Measurements from ENCODE around the gene IL20RB. TPM values are rescaled to one million over a fixed set of nuclear protein-coding genes. Genes with fewer than 3 reads are reported as not detected.

Gene IL20RB
- total RNA-seq, 4 donors from 2014 or later: 0.27 to 1.8 (median 1.7) TPM; not detected in 1

DNA sequence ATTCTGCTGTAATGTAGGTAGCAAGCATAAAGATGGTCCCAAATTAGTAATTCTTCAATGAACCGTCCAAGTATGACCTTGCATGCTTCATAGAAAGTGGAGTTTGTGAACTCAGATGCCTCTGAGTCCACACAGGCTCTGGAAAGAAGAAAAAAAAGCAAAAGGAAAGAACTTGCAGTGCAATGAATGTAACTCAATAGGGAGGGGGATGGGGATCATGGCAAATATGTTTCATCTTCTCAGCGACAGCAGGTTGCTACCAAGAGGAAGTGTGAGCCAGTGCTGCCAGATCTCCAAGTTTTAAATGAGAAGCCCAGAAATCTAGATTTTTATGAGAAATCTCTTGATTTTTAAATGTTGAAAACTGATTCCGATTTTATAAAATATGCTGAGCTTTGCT, 50.3 kb downstream of the IL20RB start:
- no peaks in the 10 kb centered on the region for H3K36me3 ChIP-seq
- in situ Hi-C loops (cut with MboI; ENCODE audit: low pct_ligation_motif_present in 1 of 4, low pct_unique_long_range_greater_than_20kb in 1 of 4, low sequenced_read_pairs in 3 of 4): loop anchor here (25.0 kb wide), 3 partner anchors 471 to 921 kb away; no protein-coding TSS in a partner anchor
- no peak overlapping the region for H3K27ac ChIP-seq
- no peaks in the 10 kb centered on the region for H3K27me3 ChIP-seq
- 76% methylated on average over 3 of the region's 3 CpGs for WGBS, 2 donors (ENCODE audit: low coverage in 1 of 2)
- H3K9me3 ChIP-seq: no peaks in the 10 kb centered on the region
- no peaks in the 10 kb centered on the region for H3K4me1 ChIP-seq
- TF ChIP-seq POLR2AphosphoS5 (IDR thresholded peaks at IDR 0.05) (no peak), EP300 (IDR thresholded peaks at IDR 0.05; ENCODE audit: low read depth) (no peak), POLR2A (IDR thresholded peaks at IDR 0.05) (no peak)
- TF ChIP-seq, protein P1, sequence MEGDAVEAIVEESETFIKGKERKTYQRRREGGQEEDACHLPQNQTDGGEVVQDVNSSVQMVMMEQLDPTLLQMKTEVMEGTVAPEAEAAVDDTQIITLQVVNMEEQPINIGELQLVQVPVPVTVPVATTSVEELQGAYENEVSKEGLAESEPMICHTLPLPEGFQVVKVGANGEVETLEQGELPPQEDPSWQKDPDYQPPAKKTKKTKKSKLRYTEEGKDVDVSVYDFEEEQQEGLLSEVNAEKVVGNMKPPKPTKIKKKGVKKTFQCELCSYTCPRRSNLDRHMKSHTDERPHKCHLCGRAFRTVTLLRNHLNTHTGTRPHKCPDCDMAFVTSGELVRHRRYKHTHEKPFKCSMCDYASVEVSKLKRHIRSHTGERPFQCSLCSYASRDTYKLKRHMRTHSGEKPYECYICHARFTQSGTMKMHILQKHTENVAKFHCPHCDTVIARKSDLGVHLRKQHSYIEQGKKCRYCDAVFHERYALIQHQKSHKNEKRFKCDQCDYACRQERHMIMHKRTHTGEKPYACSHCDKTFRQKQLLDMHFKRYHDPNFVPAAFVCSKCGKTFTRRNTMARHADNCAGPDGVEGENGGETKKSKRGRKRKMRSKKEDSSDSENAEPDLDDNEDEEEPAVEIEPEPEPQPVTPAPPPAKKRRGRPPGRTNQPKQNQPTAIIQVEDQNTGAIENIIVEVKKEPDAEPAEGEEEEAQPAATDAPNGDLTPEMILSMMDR (IDR thresholded peaks at IDR 0.05): no peak
- H3K4me3 ChIP-seq: no peak overlapping the region
- no peak for DNase-seq
- intact Hi-C loops (cut with DNase I; ENCODE audit: low total_unique reads): no loop called here

DNA sequence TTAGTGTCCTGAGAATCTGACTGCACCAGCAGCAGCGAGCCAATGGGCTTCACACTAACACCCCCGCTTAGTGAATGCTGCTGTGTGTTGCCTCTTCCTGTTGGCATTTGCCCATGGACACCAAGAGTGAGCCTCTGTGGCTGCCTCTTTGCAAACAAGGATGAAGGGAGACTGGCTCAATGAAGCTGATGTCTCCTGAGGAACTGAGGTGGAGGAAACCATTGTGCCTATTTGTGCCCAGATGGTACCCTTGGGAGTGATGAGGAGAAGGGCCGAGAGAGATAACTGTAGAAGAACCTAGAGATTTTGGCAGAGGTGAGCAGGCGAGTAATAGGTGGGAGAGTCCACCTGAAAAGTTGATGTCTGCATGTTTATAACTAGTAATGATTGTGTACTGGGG, 51.2 kb downstream of the IL20RB start:
- Histone ChIP-seq H3K27me3 (no peaks in the 10 kb centered on the region), H3K36me3 (no peaks in the 10 kb centered on the region), H3K27ac (no peak overlapping the region), H3K4me1 (peaks cover 0 to 6% (median 2%) of the 10 kb centered on the region in 4 donors), H3K4me3 (no peak overlapping the region), H3K9me3 (no peaks in the 10 kb centered on the region)
- no peak for DNase-seq
- 90 to 93% methylated on average over 2 to 4 of the region's 4 CpGs for WGBS, 2 donors (ENCODE audit: low coverage in 1 of 2)
- no peak for TF ChIP-seq POLR2AphosphoS5 (IDR thresholded peaks at IDR 0.05)
- no peak for TF ChIP-seq POLR2A (IDR thresholded peaks at IDR 0.05)
- TF ChIP-seq, protein P1 (IDR thresholded peaks at IDR 0.05): no peak
- no peak for TF ChIP-seq EP300 (IDR thresholded peaks at IDR 0.05; ENCODE audit: low read depth)
- in situ Hi-C loops (cut with MboI; ENCODE audit: low pct_ligation_motif_present in 1 of 4, low pct_unique_long_range_greater_than_20kb in 1 of 4, low sequenced_read_pairs in 3 of 4) (loop anchor here (25.0 kb wide), 3 partner anchors 472 to 922 kb away; no protein-coding TSS in a partner anchor), intact Hi-C loops (cut with DNase I; ENCODE audit: low total_unique reads) (no loop called here)

DNA sequence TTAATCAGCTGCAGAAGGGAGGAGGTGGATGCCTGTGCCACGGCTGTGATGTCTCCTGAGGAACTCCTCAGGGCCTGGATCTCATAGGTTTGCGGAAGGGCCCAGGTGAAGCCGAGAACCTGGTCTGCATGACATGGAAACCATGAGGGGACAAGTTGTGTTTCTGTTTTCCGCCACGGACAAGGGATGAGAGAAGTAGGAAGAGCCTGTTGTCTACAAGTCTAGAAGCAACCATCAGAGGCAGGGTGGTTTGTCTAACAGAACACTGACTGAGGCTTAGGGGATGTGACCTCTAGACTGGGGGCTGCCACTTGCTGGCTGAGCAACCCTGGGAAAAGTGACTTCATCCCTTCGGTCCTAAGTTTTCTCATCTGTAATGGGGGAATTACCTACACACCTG, 52.4 kb downstream of the IL20RB start:
- in situ Hi-C loops (cut with MboI; ENCODE audit: low pct_ligation_motif_present in 1 of 4, low pct_unique_long_range_greater_than_20kb in 1 of 4, low sequenced_read_pairs in 3 of 4) (loop anchor here (5.0 to 25.0 kb wide), 8 partner anchors 243 to 935 kb away; partner anchors contain the start of gene STAG1 (in 2 of the 4)), intact Hi-C loops (cut with DNase I; ENCODE audit: low total_unique reads) (loop anchor here (5.0 kb wide), 2 partner anchors 258 to 618 kb away; partner anchors contain the start of gene STAG1)
- no peaks in the 10 kb centered on the region for H3K9me3 ChIP-seq
- WGBS, 2 donors (ENCODE audit: low coverage in 1 of 2): 92 to 100% methylated on average over 5 to 6 of the region's 6 CpGs
- H3K27ac ChIP-seq: no peak overlapping the region
- H3K4me3 ChIP-seq: no peak overlapping the region
- no peak for DNase-seq
- peaks cover 4 to 13% (median 8%) of the 10 kb centered on the region in 4 donors for H3K4me1 ChIP-seq
- H3K27me3 ChIP-seq: no peaks in the 10 kb centered on the region
- no peaks in the 10 kb centered on the region for H3K36me3 ChIP-seq
- TF ChIP-seq, protein P1 (IDR thresholded peaks at IDR 0.05): no peak
- no peak for TF ChIP-seq POLR2AphosphoS5 (IDR thresholded peaks at IDR 0.05)
- no peak for TF ChIP-seq EP300 (IDR thresholded peaks at IDR 0.05; ENCODE audit: low read depth)

DNA sequence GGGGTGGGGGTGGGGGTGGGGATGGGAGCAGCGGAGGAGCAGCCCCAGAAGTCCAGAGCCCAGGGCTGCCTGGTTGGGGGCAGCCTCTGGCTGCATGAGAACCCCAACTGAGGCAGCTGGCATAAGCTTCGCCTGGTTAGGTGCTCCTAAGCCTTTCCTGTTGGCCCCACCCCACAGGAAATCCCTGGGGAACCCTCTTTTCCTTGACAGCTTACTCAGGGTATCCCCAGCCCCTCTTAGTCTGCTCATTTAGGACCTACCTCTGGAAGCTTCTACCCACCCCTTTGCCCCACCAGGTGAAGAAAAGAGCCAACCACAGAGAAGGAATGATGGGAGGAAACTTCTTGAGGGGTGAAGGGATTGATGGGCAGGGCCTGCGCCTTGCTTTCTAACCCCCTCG, 53.4 kb downstream of the IL20RB start:
- Histone ChIP-seq H3K4me3 (no peak overlapping the region), H3K9me3 (no peaks in the 10 kb centered on the region), H3K36me3 (no peaks in the 10 kb centered on the region), H3K4me1 (peaks cover 4 to 13% (median 8%) of the 10 kb centered on the region in 4 donors), H3K27me3 (no peaks in the 10 kb centered on the region), H3K27ac (no peak overlapping the region)
- in situ Hi-C loops (cut with MboI; ENCODE audit: low pct_ligation_motif_present in 1 of 4, low pct_unique_long_range_greater_than_20kb in 1 of 4, low sequenced_read_pairs in 3 of 4): loop anchor here (5.0 to 25.0 kb wide), 8 partner anchors 244 to 936 kb away; partner anchors contain the start of gene STAG1 (in 2 of the 4)
- 91% methylated on average over 4 of the region's 4 CpGs; no CpG with 5 or more reads in 1 of the 2 donors for WGBS, 2 donors (ENCODE audit: low coverage in 1 of 2)
- no peak for DNase-seq
- TF ChIP-seq POLR2AphosphoS5 (IDR thresholded peaks at IDR 0.05) (no peak), EP300 (IDR thresholded peaks at IDR 0.05; ENCODE audit: low read depth) (no peak), POLR2A (IDR thresholded peaks at IDR 0.05) (no peak)
- TF ChIP-seq, protein P1 (IDR thresholded peaks at IDR 0.05): no peak
- intact Hi-C loops (cut with DNase I; ENCODE audit: low total_unique reads): loop anchor here (5.0 kb wide), 2 partner anchors 259 to 619 kb away; partner anchors contain the start of gene STAG1

Data from transverse colon (tissue), 4 donors.